SKM-1 (cell line): Measurements from ENCODE around the gene CNTNAP1.
A peak's percentile ranks its signal among the peaks of the same experiment; 100 is the strongest.
"Not testable (repeated sequence)": the region's sequence is repeated elsewhere in the genome, so short reads cannot be mapped to it uniquely, and the experiment has no call there.

Experiments used
- DNase-seq: peaks from one replicate; lab custom pipeline; 2025; ENCODE audit not compliant: unreplicated experiment; lab: John Stamatoyannopoulos, UW

The CNTNAP1 gene

GRCh38 chr17:42681976-42682721 is at the start of gene CNTNAP1:
Gene CNTNAP1, plus strand, starts transcription at chr17:42682531. Its CDS starts 299 bp downstream, at chr17:42682830.
- DNase-seq = no peak

GRCh38 chr17:42632949-42633444 is 49.3 kb upstream of the CNTNAP1 start:
- DNase-seq = no peak

- DNase-seq = no peak
These were observed 42.7 kb upstream of the CNTNAP1 start for GRCh38 chr17:42639525-42640113.

DNA sequence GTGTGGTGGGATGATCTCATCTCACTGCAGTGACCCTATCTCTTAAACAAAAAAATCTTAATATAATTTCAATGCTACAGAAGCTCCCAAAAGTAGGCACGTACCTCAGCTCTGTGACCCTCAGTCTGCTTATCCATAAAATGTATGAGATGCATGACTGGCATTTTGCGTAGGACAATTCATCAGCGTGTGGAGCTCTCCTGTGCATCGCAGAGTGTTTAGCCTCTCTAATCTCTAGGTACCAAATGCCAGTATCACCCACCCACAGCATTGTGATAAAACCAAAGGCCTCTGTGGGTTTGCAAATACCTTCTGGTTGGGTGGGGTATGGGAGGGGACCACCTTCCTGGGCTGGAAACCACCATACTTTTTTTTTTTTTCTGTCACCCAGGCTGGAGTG is 42.2 kb upstream of the CNTNAP1 start:
- DNase-seq = no peak

DNA sequence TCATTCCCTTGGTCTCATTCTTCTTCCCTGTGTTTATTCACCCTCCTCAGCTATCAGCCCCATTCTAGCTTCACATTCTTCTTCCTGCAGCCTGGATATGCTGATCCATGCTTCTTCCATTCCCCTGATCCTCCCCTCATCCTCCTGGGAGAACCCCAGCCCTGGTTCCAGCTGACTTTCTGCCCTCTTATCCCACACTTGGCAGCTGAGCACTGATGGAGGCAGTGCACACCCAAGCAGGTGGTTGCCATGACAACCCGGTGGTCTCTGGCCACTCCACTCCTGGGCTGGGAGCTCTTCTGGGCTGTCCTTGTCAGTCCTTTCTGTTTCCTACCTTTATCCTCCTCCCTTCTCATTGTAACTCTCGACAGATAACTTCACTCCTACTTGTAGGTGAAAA is 40.0 kb upstream of the CNTNAP1 start:
- DNase-seq = no peak

DNA sequence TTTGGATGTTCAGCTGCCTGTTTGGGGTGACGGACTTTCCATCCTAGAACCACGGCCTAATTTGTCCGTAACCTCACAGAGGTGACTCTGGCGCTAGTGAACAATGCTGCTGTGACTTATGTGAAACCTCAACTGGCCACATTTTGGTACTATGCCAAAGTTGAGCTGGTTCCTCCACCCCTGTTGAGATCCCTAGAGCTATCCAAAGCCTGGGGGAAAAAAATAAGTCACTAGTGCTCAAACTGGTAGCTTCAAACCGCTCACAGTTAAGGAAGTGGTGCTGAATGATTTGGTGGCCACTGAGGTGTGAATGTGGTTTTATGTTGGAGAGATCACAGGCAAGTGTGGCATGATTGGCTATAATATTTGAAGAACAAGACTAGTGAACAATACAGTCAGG is 34.6 kb upstream of the CNTNAP1 start:
- no peak for DNase-seq

DNA sequence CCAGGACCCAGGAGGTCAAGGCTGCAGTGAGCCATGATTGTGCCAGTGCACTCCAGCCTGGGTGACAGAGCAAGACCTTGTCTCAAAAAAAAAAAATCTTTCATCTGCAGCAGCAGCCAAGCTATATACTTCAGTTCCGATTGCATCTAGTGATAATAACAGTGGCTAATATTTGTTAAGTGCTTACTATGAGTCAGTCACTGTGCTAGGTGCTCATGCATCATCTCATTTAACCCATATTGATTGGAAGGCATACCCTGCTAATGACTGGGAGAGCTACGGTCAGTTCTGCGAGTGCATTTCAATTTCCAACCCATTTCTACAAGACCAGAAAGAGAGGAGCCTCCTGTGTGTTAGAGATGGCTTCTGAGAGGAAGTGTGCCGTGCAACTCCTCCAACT is 30.9 kb upstream of the CNTNAP1 start:
- DNase-seq = no peak

DNA sequence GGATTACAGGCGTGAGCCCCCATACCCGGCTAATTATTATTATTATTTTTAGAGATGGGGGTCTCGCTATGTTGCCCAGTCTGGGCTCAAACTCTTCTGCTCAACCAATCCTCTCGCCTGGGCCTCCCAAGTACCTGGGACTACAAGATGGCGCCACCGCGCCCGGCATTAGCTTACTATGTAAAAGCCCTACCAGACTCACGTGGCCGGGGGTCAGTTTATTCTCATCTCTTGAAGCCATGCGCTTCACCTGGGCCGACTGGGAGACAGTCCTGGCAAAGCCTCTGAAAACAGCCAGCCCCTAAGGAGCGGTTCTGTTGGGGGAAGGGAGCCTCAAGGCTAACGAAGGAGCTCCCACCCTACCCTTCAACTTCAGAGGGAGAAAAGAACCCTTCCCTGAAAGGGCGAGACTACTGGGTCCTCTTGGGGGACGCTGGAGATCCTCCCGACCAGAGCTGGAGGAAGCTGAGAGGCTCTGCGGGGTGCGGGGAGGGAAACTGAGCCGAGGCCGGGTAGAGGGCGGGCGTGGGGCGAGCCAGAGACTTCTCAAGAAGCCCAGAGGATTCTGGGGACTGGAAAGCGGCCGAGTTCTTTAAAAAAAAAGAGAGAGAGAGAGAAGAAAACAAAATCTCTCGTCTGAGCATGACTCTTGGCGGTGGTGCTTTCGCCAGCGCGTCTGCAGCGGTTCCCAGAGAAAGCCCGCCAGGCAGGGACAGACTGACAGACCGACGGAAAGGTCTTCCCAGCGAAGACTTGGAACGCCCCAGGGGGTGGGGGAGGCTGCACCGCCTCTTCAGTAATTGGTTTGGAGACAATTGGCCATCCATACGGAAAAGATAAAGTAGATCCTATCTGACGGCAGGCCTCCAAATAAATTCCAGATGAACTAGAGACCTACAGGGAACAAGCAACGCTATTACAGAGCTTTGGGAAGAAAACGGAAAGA is 28.9 kb upstream of the CNTNAP1 start:
- no peak for DNase-seq

GRCh38 chr17:42655528-42655927 is 26.8 kb upstream of the CNTNAP1 start:
- no peak for DNase-seq

GRCh38 chr17:42657824-42658588 is 24.3 kb upstream of the CNTNAP1 start:
- no peak for DNase-seq

DNA sequence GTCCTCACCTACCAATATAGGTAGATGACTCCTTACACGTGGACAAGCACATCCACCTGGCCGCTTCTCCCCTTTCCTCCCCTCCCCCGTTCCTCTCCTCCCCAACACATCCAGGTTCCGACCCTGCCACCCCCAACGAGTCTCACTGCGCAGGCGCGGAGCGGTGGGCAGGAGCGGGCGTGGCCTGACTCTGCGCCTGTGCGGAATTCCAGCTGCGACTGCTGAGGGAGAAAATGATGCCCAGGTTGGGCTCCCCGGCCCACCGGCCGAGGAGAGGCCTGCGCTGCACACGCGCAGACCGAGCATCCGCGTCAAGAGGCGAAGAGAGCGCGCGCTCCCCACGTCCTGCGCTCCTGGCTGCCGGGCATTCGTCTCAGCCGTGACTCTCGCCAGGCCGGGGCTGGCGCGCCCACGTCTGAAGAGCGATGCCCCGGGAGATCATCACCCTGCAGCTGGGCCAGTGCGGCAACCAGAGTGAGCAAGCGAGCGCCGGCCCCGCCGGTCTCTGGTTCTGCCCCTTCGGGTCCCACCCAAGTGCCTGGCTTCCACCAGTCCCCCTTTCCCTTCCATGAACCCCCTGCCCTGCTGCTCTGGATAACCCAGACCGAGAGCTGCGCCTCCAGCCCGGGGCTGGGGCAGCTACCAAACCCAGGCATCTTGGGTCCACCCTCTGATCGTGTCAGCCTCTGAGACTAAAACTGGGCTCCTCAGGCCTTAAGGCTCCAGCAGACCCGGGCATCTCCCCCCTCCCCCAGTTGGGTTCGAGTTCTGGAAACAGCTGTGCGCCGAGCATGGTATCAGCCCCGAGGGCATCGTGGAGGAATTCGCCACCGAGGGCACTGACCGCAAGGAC is 23.0 kb upstream of the CNTNAP1 start, which contains the start of gene TUBG2:
TUBG2 (plus strand) TSS at position 206 of the 853 bp plus-strand sequence; CDS start at position 426, 220 bp downstream.
- peak; percentile 48 for DNase-seq

GRCh38 chr17:42659932-42660274 is 22.4 kb upstream of the CNTNAP1 start:
- not testable (repeated sequence) for DNase-seq

- DNase-seq = no peak
These were observed 21.5 kb upstream of the CNTNAP1 start for GRCh38 chr17:42660692-42661345.

DNA sequence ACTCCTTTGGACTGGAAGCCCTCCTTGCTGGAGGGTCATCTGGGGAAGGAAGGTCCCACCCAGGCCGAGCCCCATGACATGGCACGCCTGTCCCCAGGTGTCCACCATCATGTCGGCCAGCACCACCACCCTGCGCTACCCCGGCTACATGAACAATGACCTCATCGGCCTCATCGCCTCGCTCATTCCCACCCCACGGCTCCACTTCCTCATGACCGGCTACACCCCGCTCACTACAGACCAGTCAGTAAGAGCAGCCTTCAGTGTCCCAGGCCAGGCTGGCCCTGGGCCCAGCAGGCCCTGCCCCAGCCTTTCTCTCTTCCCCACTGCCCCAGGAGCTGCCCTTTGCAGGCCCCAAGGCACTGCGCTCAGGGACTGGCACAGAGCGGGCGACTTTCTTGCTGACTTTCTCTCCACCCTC is 16.7 kb upstream of the CNTNAP1 start:
- DNase-seq = no peak

GRCh38 chr17:42666126-42666525 is 16.2 kb upstream of the CNTNAP1 start:
- DNase-seq = not testable (repeated sequence)

- DNase-seq = no peak
These were observed 15.0 kb upstream of the CNTNAP1 start for GRCh38 chr17:42667088-42667951.

DNA sequence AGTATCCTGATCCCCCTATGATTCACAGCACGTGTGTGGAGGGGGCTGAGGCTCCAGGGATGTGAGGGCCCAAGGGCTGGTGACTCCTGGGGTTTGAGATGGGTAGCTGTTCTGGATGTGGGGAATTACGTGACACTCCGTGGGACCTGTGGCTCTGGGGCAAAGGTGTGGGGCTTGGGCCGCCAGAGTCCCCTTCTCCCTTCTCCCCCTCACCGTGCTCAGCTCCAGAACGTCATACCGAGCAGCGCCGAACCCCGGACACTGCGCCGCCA is 12.7 kb upstream of the CNTNAP1 start:
- DNase-seq = no peak

- no peak for DNase-seq
These were observed 12.1 kb upstream of the CNTNAP1 start for GRCh38 chr17:42669977-42670788.
